GM12878 (cell line): ENCODE data around the gene AKAP14. TPM values are rescaled to one million over a fixed set of nuclear protein-coding genes. Genes with fewer than 3 reads are reported as not detected.

Experiments
- ATAC-seq: fragments of 200-7000 bp; cut with Tn5 transposase; 3 replicates; pipeline ENCODE4 v1.9.1; 2020; ENCODE audit warnings: mild to moderate bottlenecking, moderate library complexity
- BruUV-seq: library from RNA; stranded (reverse); fragments of 400-500 nt; replicated peaks from 2 replicates; lab custom pipeline; 2021; lab: Mats Ljungman, UMichigan
- CTCF ChIA-PET: fragments of 300-600 bp; sonication (Branson Sonifier 250); formaldehyde crosslinking; extraction: SDS; loops from one replicate; lab custom pipeline; 2021; ENCODE audit warnings: inconsistent platforms; lab: Yijun Ruan, JAX
- POLR2A ChIA-PET: fragments of 350-600 bp; formaldehyde crosslinking; extraction: SDS; loops from one replicate; lab custom pipeline; 2021; ENCODE audit warnings: inconsistent platforms; lab: Charles Lee
- RAD21 ChIA-PET: fragments of 300-600 bp; sonication (Branson Sonifier 250); formaldehyde crosslinking; loops from one replicate; lab custom pipeline; 2023; ENCODE audit warnings: antibody characterized with exemption; ENCODE audit not compliant: unreplicated experiment; lab: Charles Lee
- SMC1A ChIA-PET: fragments of 300-600 bp; sonication (Branson Sonifier 250); formaldehyde crosslinking; loops from one replicate; lab custom pipeline; 2023; ENCODE audit not compliant: unreplicated experiment, uncharacterized antibody; lab: Charles Lee
- DNase-seq: peaks from one replicate; pipeline ENCODE4 v3.0.0-alpha.2; 2011; ENCODE audit warnings: low read depth, low spot score
- FAIRE-seq: peaks from 3 replicates; lab custom pipeline; 2011; peaks lifted over from hg19 to GRCh38; lab: Jason Lieb, UNC
- H2AFZ ChIP-seq: 2 replicates; pipeline ENCODE4 v1.6.0; 2011; ENCODE audit warnings: low read depth, low read length, control low read depth; ENCODE audit not compliant: control insufficient read depth
- H3K27ac ChIP-seq: 2 replicates; pipeline ENCODE4 v1.5.1; 2011; ENCODE audit warnings: control low read depth; ENCODE audit not compliant: control insufficient read depth, insufficient read depth
- H3K27me3 ChIP-seq, 2 experiments: replicated peaks in 1 of 2; 2 replicates each; pipeline versions ENCODE4 v1.6.0 to v1.6.1; 2011; ENCODE audit warnings: low read length in 1 of 2; ENCODE audit not compliant: control insufficient read depth in 2 of 2, insufficient read depth in 2 of 2
- H3K36me3 ChIP-seq, 2 experiments: 2 replicates each; pipeline ENCODE4 v1.5.1; 2011; ENCODE audit warnings: low read length in 1 of 2; ENCODE audit not compliant: control insufficient read depth in 2 of 2, insufficient read depth in 2 of 2
- H3K4me1 ChIP-seq: 2 replicates; pipeline ENCODE4 v1.6.1; 2011; ENCODE audit warnings: mild to moderate bottlenecking, low read length, moderate library complexity, mixed read lengths; ENCODE audit not compliant: control insufficient read depth, insufficient read depth
- H3K4me2 ChIP-seq: 2 replicates; pipeline ENCODE4 v1.6.0; 2011; ENCODE audit warnings: control low read depth; ENCODE audit not compliant: control insufficient read depth, insufficient read depth
- H3K4me3 ChIP-seq: fragments of 200-600 bp; sonication (generic); 2 replicates; pipeline ENCODE4 v1.5.1; 2016
- H3K79me2 ChIP-seq: 2 replicates; pipeline ENCODE4 v1.6.0; 2011; ENCODE audit warnings: low read length; ENCODE audit not compliant: control insufficient read depth, insufficient read depth
- H3K9ac ChIP-seq: 2 replicates; pipeline ENCODE4 v1.8.0; 2011; ENCODE audit warnings: low read length, control low read depth, mixed read lengths; ENCODE audit not compliant: control insufficient read depth, insufficient read depth
- H3K9me3 ChIP-seq: replicated peaks from 3 replicates; pipeline ENCODE4 v1.5.1; 2011; ENCODE audit warnings: mild to moderate bottlenecking, low read length; ENCODE audit not compliant: control insufficient read depth, insufficient read depth
- H4K20me1 ChIP-seq: 2 replicates; pipeline ENCODE4 v1.6.0; 2011; ENCODE audit not compliant: control insufficient read depth, insufficient read depth
- BCL11A ChIP-seq: IDR thresholded peaks from 2 replicates; pipeline ENCODE4 v1.6.1; 2011; ENCODE audit warnings: low read depth, low read length
- CBFB ChIP-seq: IDR thresholded peaks from 2 replicates; pipeline ENCODE4 v1.6.1; 2016; ENCODE audit warnings: antibody characterized with exemption, low read depth
- IKZF1 ChIP-seq: fragments of 450-650 bp; conservative IDR thresholded peaks from 2 replicates; pipeline ENCODE4 v1.6.1; 2017; ENCODE audit warnings: antibody characterized with exemption, mild to moderate bottlenecking
- IKZF2 ChIP-seq, 2 experiments: fragments of 450-650 bp; IDR thresholded peaks; 2 replicates each; pipeline ENCODE4 v1.6.1; 2017; ENCODE audit warnings: mild to moderate bottlenecking in 2 of 2, moderate library complexity in 2 of 2
- PML ChIP-seq: IDR thresholded peaks from 2 replicates; pipeline ENCODE4 v1.6.1; 2012; ENCODE audit warnings: low read length, inconsistent platforms
- POU2F2 ChIP-seq: IDR thresholded peaks from 3 replicates; pipeline ENCODE4 v1.6.1; 2011; ENCODE audit warnings: low read depth, mild to moderate bottlenecking, low read length, borderline replicate concordance
- RUNX3 ChIP-seq: IDR thresholded peaks from 2 replicates; pipeline ENCODE4 v1.6.1; 2012; ENCODE audit warnings: low read length, inconsistent platforms
- SMAD1 ChIP-seq: fragments of 450-650 bp; IDR thresholded peaks from 2 replicates; pipeline ENCODE4 v1.6.1; 2018; ENCODE audit warnings: mild to moderate bottlenecking, low read depth; ENCODE audit not compliant: partially characterized antibody
- TARDBP ChIP-seq: IDR thresholded peaks from 2 replicates; pipeline ENCODE4 v1.6.1; 2016; ENCODE audit warnings: borderline replicate concordance
- TCF3 ChIP-seq: IDR thresholded peaks from 2 replicates; pipeline ENCODE4 v1.6.1; 2012; ENCODE audit warnings: low read depth, mild to moderate bottlenecking, low read length, borderline replicate concordance; ENCODE audit not compliant: insufficient read depth
- ZBED1 ChIP-seq: IDR thresholded peaks from 2 replicates; pipeline ENCODE4 v1.6.1; 2016; ENCODE audit warnings: borderline replicate concordance
- WGBS: methylation state at CpG from one replicate; pipeline ENCODE4 v1.1.6; 2016; ENCODE audit warnings: low lambda C conversion rate; ENCODE audit not compliant: insufficient replicate concordance, insufficient coverage; ENCODE audit errors: missing lambda C conversion rate; 5-methylcytosine and 5-hydroxymethylcytosine counted together
- in situ Hi-C: fragments of 300-500 bp; cut with MboI; formaldehyde crosslinking; loops from 9 replicates; pipeline ENCODE4 v1.14.3; 2018; ENCODE audit warnings: mixed read lengths
- intact Hi-C: fragments of 100-400 bp; cut with micrococcal nuclease; formaldehyde crosslinking; loops from one replicate; pipeline ENCODE4 v1.14.2; 2022; ENCODE audit not compliant: unreplicated experiment
- polyA plus RNA-seq, 11 experiments: library from polyadenylated mRNA; depleted of rRNA in 4 of 11; unstranded in 6 of 11; stranded (reverse) in 5 of 11; fragments of >200 nt; fragmentation: Nextera tagmentation in 4 of 11; fragmentation: Illumina TruSeq in 1 of 11; extraction: Ambion mirVana in 4 of 11; extraction: Trizol in 1 of 11; gene quantifications; 1 replicate in 1 of 11; 2 replicates in 10 of 11; pipeline versions ENCODE4 v1.2.1 to v1.2.3, GENCODE V29; 2011 to 2016; ENCODE audit warnings: inconsistent platforms in 2 of 11, missing spikeins in 2 of 11, low read depth in 1 of 11
- total RNA-seq, 4 experiments: library from RNA; depleted of rRNA in 3 of 4; stranded (reverse); fragments of >200 nt in 3 of 4; fragmentation: Illumina TruSeq in 1 of 4; extraction: Trizol in 1 of 4; gene quantifications; 2 replicates each; pipeline versions ENCODE4 v1.2.1 to v1.2.3, GENCODE V29; 2013 to 2021
- TF ChIP-seq, protein P1 (sequence below): fragments of 450-650 bp; IDR thresholded peaks from 2 replicates; pipeline ENCODE4 v1.6.1; 2017; ENCODE audit warnings: antibody characterized with exemption, mild to moderate bottlenecking, moderate library complexity
- TF ChIP-seq, protein P2 (sequence below): fragments of 450-650 bp; IDR thresholded peaks from 2 replicates; pipeline ENCODE4 v1.6.1; 2018; ENCODE audit warnings: mild to moderate bottlenecking, low read depth, moderate library complexity; ENCODE audit not compliant: partially characterized antibody

AKAP14 gene
- total and polyA plus RNA-seq, 10 of the 15 experiments (the other 5 are each of a cell fraction or from before 2014, with no cell fraction given): not detected

DNA sequence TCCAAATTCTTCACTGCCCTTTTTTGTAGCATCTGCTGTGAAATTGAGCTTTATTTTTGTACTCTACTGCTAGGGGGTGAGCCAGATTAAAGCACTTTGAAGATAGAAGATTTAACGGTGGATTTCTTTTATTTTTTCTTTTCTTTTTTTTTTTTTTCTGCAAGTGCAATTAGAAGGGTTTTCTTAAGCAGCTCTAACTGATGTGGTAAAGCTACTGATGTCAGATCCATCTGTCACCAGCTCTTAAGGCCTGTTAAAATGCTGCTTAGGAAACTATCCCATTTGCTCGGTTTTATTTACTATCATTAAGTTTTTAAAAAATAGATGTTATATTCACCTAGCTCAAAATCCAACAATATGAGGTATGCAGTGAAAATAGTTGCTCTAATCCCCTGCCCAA, 17.0 kb upstream of the AKAP14 start (continued):
- TF ChIP-seq, protein P1, sequence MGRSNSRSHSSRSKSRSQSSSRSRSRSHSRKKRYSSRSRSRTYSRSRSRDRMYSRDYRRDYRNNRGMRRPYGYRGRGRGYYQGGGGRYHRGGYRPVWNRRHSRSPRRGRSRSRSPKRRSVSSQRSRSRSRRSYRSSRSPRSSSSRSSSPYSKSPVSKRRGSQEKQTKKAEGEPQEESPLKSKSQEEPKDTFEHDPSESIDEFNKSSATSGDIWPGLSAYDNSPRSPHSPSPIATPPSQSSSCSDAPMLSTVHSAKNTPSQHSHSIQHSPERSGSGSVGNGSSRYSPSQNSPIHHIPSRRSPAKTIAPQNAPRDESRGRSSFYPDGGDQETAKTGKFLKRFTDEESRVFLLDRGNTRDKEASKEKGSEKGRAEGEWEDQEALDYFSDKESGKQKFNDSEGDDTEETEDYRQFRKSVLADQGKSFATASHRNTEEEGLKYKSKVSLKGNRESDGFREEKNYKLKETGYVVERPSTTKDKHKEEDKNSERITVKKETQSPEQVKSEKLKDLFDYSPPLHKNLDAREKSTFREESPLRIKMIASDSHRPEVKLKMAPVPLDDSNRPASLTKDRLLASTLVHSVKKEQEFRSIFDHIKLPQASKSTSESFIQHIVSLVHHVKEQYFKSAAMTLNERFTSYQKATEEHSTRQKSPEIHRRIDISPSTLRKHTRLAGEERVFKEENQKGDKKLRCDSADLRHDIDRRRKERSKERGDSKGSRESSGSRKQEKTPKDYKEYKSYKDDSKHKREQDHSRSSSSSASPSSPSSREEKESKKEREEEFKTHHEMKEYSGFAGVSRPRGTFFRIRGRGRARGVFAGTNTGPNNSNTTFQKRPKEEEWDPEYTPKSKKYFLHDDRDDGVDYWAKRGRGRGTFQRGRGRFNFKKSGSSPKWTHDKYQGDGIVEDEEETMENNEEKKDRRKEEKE: no peak

DNA sequence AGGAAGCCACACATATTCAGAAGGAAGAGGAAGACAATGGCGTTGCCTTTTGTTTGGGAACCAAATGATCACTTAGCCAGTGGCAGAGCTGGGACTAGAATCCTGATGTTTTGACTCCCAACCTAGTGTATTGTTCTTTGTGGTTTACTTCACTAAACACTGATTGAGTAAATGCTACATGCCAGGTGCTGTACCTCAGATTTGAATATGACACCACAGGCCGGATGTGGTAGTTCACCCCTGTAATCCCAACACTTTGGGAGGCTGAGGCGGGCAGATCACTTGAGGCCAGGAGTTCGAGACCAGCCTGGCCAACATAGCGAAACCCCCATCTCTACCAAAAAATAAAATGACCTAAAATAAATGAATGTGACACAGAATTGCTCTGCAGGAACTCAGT, 15.6 kb upstream of the AKAP14 start:
- Histone ChIP-seq H4K20me1 (no peaks in the 10 kb centered on the region), H3K36me3 (peaks cover 0 to 4% of the 10 kb centered on the region in 2 experiments; a peak in 1 of 4 replicates), H3K4me2 (no peak overlapping the region), H3K79me2 (no peaks in the 10 kb centered on the region), H3K4me1 (peaks cover 10% of the 10 kb centered on the region), H3K27me3 (no peaks in the 10 kb centered on the region), H2AFZ (no peak overlapping the region), H3K9ac (no peak overlapping the region), H3K4me3 (no peak overlapping the region), H3K27ac (no peak overlapping the region), H3K9me3 (no peaks in the 10 kb centered on the region)
- 9% methylated on average over 5 of the region's 5 CpGs for WGBS
- in situ Hi-C loops: no loop called here
- no TSS peak for BruUV-seq
- intact Hi-C loops: loop anchor here (1.0 to 10.0 kb wide), 3 partner anchors 89 to 395 kb away; partner anchors contain the start of gene RPL39
- ChIA-PET CTCF (interaction anchor here (0.6 to 2.8 kb wide), 6 partner anchors 10 to 364 kb away, joined by 3 to 8 read pairs (median 4); partner anchors contain the start of gene UPF3B), SMC1A (no interaction called here), RAD21 (interaction anchor here (0.7 to 1.3 kb wide), 3 partner anchors 9 to 27 kb away, joined by 3 to 4 read pairs (median 3); partner anchors contain the start of gene UPF3B), POLR2A (no interaction called here)
- DNase-seq: no peak
- ATAC-seq: peak; percentile 68
- FAIRE-seq: peak; percentile 7
- no peak for TF ChIP-seq SMAD1
- no peak for TF ChIP-seq TARDBP
- peak; percentile 18 to 20; a peak in 2 of 4 replicates for TF ChIP-seq IKZF2 (IDR thresholded peaks at IDR 0.05)
- no peak for TF ChIP-seq BCL11A
- TF ChIP-seq IKZF1: 0 out of 2 replicates have a peak, but pooled peaks have one; percentile 19
- TF ChIP-seq, protein P2, sequence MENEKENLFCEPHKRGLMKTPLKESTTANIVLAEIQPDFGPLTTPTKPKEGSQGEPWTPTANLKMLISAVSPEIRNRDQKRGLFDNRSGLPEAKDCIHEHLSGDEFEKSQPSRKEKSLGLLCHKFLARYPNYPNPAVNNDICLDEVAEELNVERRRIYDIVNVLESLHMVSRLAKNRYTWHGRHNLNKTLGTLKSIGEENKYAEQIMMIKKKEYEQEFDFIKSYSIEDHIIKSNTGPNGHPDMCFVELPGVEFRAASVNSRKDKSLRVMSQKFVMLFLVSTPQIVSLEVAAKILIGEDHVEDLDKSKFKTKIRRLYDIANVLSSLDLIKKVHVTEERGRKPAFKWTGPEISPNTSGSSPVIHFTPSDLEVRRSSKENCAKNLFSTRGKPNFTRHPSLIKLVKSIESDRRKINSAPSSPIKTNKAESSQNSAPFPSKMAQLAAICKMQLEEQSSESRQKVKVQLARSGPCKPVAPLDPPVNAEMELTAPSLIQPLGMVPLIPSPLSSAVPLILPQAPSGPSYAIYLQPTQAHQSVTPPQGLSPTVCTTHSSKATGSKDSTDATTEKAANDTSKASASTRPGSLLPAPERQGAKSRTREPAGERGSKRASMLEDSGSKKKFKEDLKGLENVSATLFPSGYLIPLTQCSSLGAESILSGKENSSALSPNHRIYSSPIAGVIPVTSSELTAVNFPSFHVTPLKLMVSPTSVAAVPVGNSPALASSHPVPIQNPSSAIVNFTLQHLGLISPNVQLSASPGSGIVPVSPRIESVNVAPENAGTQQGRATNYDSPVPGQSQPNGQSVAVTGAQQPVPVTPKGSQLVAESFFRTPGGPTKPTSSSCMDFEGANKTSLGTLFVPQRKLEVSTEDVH: no peak
- 0 out of 2 replicates have a peak, but pooled peaks have one; percentile 37 for TF ChIP-seq CBFB
- 0 out of 2 replicates have a peak, but pooled peaks have one; percentile 26 for TF ChIP-seq ZBED1
- TF ChIP-seq POU2F2: peak; percentile 71; the same call in 2 of the 3 replicates
- no peak for TF ChIP-seq PML
- peak; percentile 30; the same call in 1 of the 2 replicates for TF ChIP-seq TCF3
- peak; percentile 84 for TF ChIP-seq RUNX3
